Duodenal mucosa (tissue), 2 donors: ENCODE data around the gene CARD9.
A peak's percentile ranks its signal among the peaks of the same experiment; 100 is the strongest.

Source experiments
- H3K27ac ChIP-seq: one replicate; pipeline ENCODE4 v1.7.0; 2013; ENCODE audit warnings: low read depth, low read length
- H3K27me3 ChIP-seq, 2 donors: one replicate each; pipeline ENCODE4 v1.7.0; 2013; ENCODE audit warnings: low read length in 2 of 2, control low read depth in 1 of 2; ENCODE audit not compliant: insufficient read depth in 2 of 2, control insufficient read depth in 1 of 2
- H3K36me3 ChIP-seq, 2 donors: one replicate each; pipeline ENCODE4 v1.7.0; 2013; ENCODE audit warnings: low read length in 2 of 2, control low read depth in 1 of 2; ENCODE audit not compliant: insufficient read depth in 2 of 2, control insufficient read depth in 1 of 2
- H3K4me1 ChIP-seq, 2 donors: one replicate each; pipeline ENCODE4 v1.7.0; 2013; ENCODE audit warnings: low read length in 2 of 2, control low read depth in 1 of 2; ENCODE audit not compliant: insufficient read depth in 2 of 2, control insufficient read depth in 1 of 2
- H3K4me3 ChIP-seq, 2 donors: one replicate each; pipeline ENCODE4 v1.7.0; 2013; ENCODE audit warnings: low read length in 2 of 2, low read depth in 1 of 2
- H3K9ac ChIP-seq, 2 donors: one replicate each; pipeline ENCODE4 v1.7.0; 2013; ENCODE audit warnings: low read length in 2 of 2, low read depth in 1 of 2
- H3K9me3 ChIP-seq, 2 donors: one replicate each; pipeline ENCODE4 v1.7.0; 2013; ENCODE audit warnings: low read length in 2 of 2, control low read depth in 1 of 2; ENCODE audit not compliant: control insufficient read depth in 1 of 2

CARD9 gene, protein sequence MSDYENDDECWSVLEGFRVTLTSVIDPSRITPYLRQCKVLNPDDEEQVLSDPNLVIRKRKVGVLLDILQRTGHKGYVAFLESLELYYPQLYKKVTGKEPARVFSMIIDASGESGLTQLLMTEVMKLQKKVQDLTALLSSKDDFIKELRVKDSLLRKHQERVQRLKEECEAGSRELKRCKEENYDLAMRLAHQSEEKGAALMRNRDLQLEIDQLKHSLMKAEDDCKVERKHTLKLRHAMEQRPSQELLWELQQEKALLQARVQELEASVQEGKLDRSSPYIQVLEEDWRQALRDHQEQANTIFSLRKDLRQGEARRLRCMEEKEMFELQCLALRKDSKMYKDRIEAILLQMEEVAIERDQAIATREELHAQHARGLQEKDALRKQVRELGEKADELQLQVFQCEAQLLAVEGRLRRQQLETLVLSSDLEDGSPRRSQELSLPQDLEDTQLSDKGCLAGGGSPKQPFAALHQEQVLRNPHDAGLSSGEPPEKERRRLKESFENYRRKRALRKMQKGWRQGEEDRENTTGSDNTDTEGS

DNA sequence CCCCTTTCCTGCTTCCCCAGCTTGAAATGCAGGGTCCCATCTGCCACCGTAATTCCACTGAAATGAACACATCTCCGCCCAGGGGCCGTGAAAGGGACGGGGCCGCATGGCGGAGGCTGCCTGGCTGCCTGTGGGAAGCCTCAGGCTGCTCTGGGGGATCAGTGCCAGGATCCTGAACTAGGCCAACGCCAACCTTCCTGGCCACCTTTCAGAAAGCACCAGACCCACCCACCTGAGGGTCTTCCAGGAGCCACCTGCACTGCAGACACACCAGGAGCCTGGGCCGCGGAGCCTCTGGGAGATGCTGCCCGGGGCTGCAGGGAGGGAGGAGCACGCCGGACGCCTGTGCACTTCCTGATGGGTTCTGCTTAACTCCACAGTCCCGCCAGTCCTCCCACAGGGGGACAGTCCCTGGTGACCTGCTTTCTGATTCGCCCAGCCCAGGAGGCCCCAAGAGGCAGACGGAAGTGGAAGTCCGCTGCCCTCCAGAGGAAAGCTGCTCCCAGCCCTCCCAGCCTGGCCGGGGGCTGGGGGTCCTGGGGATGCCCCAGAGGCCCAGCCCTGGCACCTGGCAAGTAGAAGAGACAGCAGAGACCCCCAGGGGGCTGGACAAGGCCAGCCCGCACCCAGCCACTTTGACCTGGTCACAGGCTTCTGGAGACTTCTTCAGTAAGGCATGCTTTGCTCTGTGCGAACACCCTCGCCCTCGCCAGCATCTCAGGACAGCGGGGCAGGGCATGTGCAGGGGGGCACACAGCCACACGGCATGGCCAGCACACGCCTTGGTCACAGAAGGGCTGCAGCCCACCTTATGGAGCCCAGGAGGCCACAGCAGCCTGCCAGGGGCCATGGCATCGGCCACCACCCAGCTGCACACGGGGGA, at the start of gene CARD9:
CARD9 (minus strand) TSS at position 370 of the 883 bp plus-strand sequence. CDS start 1,591 bp downstream, outside the sequence.
- Histone ChIP-seq H3K27me3 (no peaks in the 10 kb centered on the region), H3K9ac (no peak within 1 kb of the TSS), H3K36me3 (no peaks in the 10 kb centered on the region), H3K4me1 (peaks cover 7 to 9% of the 10 kb centered on the region in 2 donors), H3K4me3 (peak within 1 kb of the TSS; percentile 50 to 53), H3K9me3 (no peaks in the 10 kb centered on the region), H3K27ac (no peak within 1 kb of the TSS)

DNA sequence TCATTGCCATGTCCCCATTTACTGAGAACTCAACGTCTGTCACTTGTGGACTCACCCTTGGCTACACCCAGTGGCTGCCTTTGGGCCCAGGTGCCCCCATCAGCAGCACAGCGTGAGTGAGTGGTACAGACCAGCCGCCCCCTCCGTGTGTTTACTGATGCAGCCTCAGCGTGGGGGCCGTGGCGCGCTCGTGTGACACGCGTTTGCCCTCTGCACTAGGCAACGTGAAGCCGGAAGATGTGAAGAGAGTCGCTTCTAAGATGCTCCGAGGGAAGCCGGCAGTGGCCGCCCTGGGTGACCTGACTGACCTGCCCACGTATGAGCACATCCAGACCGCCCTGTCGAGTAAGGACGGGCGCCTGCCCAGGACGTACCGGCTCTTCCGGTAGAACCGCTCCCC, 49.4 kb upstream of the CARD9 start:
- Histone ChIP-seq H3K4me1 (no peaks in the 10 kb centered on the region), H3K4me3 (no peak overlapping the region), H3K9me3 (no peaks in the 10 kb centered on the region), H3K36me3 (peaks cover 40 to 62% of the 10 kb centered on the region in 2 donors), H3K27ac (no peak overlapping the region), H3K27me3 (no peaks in the 10 kb centered on the region), H3K9ac (no peak overlapping the region)

DNA sequence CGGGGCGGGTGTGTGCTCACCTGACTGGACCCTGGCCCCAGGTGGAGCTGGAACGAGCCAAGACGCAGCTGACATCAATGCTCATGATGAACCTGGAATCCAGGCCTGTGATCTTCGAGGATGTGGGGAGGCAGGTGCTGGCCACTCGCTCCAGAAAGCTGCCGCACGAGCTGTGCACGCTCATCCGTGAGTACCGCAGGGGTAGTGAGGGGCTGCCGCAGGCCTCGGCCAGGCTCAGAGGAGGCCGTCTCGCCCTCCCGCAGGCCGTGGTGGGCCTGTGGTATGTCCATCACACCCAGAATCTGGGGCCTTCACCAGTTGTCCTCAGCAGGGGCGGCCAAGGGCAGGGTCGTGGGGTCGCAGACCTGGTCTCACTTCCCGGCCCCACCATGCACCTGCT, 48.3 kb upstream of the CARD9 start:
- Histone ChIP-seq H3K4me3 (no peak overlapping the region), H3K9ac (no peak overlapping the region), H3K9me3 (no peaks in the 10 kb centered on the region), H3K4me1 (no peaks in the 10 kb centered on the region), H3K27ac (no peak overlapping the region), H3K36me3 (peaks cover 44 to 72% of the 10 kb centered on the region in 2 donors), H3K27me3 (no peaks in the 10 kb centered on the region)

DNA sequence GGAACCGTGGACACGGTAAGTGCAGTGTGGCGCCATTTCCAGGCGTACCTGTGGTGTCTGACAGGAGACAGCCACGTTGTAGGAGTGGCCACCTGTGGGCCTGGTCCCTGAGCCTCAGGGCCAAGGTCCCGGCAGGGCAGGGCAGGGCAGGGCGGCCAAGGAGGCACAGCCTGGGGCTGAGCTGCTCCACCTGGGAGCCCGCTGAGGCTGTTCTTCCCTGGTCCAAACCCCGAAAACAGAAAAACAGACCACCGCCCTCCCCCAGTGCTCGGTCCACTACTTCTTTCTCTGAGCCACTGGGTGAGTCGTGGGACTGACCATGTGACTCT, 45.6 kb upstream of the CARD9 start:
- Histone ChIP-seq H3K9me3 (no peaks in the 10 kb centered on the region), H3K36me3 (peaks cover 58 to 90% of the 10 kb centered on the region in 2 donors), H3K9ac (no peak overlapping the region), H3K4me1 (no peaks in the 10 kb centered on the region), H3K4me3 (no peak overlapping the region), H3K27me3 (no peaks in the 10 kb centered on the region), H3K27ac (no peak overlapping the region)

DNA sequence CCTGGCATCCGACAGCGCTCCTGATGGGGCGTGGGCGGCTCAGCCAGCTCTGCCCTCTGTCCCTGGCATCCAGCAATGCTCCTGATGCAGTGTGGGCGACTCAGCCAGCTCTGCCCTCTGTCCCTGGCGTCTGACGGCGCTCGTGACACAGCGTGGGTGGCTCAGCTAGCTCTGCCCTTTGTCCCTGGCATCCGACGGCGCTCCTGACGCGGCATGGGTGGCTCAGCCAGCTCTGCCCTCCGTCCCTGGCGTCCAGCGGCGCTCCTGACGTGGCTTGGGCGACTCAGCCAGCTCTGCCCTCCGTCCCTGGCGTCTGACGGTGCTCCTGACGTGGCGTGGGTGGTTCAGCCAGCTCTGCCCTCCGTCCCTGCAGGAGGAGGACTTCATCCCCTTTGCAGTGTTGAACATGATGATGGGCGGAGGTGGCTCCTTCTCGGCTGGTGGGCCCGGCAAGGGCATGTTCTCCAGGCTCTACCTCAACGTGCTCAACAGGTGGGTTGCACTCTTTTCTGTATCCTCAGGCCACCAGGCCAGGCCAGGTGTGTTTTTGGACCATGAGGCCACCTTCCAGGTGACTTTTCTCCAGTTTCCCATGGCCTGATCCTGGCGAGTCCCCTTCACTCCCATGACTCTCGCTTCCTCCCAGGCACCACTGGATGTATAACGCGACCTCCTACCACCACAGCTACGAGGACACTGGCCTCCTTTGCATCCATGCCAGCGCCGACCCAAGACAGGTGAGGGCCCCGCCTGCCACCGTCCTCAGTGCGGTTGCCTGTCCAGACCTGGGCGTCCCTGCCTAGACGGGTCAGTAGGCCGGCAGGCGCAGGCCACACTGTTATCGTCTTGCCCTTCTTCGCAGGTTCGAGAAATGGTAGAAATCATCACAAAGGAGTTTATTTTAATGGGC, 45.0 kb upstream of the CARD9 start:
- H3K36me3 ChIP-seq = peaks cover 60 to 91% of the 10 kb centered on the region in 2 donors
- no peak overlapping the region for H3K9ac ChIP-seq
- no peak overlapping the region for H3K27ac ChIP-seq
- H3K9me3 ChIP-seq = no peaks in the 10 kb centered on the region
- H3K27me3 ChIP-seq = no peaks in the 10 kb centered on the region
- H3K4me1 ChIP-seq = no peaks in the 10 kb centered on the region
- no peak overlapping the region for H3K4me3 ChIP-seq

DNA sequence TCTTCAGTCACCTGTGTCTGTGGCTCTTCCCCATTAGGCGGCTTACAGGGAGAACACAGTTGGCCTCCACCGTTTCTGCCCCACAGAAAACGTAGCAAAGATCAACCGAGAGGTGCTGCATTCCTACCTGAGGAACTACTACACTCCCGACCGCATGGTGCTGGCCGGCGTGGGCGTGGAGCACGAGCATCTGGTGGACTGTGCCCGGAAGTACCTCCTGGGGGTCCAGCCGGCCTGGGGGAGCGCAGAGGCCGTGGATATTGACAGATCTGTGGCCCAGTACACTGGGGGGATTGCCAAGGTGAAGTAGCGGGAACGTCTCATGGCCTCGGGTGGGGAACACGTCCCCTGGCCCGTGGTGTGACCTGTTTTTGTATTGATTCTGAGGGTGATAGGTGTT, 43.4 kb upstream of the CARD9 start:
- Histone ChIP-seq H3K4me1 (peaks cover 2 to 3% of the 10 kb centered on the region in 2 donors), H3K36me3 (peaks cover 53 to 86% of the 10 kb centered on the region in 2 donors)

DNA sequence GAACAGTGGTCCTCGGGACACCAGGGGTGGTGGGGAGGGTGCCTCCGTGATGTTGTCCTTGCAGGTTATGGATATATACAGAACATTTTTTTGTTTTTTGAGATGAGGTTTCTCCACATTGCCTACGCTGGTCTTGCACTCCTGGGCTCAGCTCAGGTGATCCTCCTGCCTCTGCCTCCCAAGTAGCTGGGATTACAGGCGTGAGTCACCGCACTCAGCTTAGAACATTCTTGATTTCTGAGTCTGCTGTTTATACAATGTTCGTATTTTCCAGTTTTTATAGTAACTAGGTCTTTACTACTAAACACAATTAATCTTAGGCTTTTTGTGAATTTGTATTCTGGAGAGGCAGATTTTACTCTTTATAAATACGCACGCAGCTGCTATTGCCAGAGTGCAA, 43.0 kb upstream of the CARD9 start:
- Histone ChIP-seq H3K36me3 (peaks cover 50 to 82% of the 10 kb centered on the region in 2 donors), H3K27me3 (no peaks in the 10 kb centered on the region), H3K27ac (no peak overlapping the region), H3K4me1 (peaks cover 7 to 8% of the 10 kb centered on the region in 2 donors), H3K9ac (no peak overlapping the region), H3K4me3 (no peak overlapping the region), H3K9me3 (no peaks in the 10 kb centered on the region)

More for the DNA sequence above, 43.4 kb upstream of the CARD9 start:
- Histone ChIP-seq H3K9me3 (no peaks in the 10 kb centered on the region), H3K4me3 (no peak overlapping the region), H3K27me3 (no peaks in the 10 kb centered on the region), H3K27ac (no peak overlapping the region), H3K9ac (no peak overlapping the region)

DNA sequence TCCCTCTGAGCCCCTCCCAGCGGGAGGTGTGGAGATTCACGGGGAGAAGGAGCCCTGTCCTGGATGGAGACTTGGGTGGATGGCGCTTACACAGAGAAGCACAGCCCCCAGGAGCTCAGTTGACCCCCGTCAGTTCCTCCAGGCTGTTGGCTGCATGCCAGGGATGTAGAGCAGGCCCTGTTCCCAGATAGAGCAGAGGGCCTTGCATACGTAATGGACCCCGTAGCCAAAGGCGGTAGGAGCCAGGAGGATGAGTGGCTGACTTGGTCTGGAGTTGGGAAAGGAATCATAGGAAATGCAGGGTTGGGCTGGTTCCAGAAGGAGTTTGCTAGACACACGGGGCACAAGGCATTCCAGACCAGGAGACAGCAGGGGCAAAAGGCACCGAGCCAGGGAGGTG, 39.5 kb upstream of the CARD9 start:
- Histone ChIP-seq H3K4me1 (peaks cover 18 to 21% of the 10 kb centered on the region in 2 donors), H3K27ac (no peak overlapping the region), H3K9ac (no peak overlapping the region), H3K4me3 (no peak overlapping the region), H3K36me3 (peaks cover 35 to 53% of the 10 kb centered on the region in 2 donors), H3K9me3 (no peaks in the 10 kb centered on the region), H3K27me3 (no peaks in the 10 kb centered on the region)

DNA sequence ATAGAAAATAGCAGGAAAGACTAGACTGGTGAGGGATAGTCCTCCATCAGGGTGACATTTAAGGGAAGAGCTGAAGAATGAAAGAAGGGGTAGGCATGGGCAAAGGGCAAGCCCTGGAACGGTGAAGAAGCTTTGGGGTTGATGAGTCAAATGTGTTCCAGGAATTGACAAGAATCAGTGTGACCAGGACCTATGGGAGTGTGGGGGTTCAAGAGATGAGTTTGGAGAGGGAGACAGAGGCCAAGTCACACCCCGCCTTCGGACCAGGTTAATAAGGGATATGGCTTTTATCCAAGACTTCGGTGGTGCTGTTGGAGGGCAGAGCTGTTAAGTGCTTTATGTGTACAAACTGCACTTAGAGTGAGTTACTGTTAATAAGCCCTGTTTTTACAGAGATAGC, 37.9 kb upstream of the CARD9 start:
- Histone ChIP-seq H3K4me1 (peaks cover 18 to 21% of the 10 kb centered on the region in 2 donors), H3K27ac (no peak overlapping the region), H3K4me3 (peak overlapping the region; percentile 91 to 98), H3K36me3 (peaks cover 35 to 51% of the 10 kb centered on the region in 2 donors), H3K9ac (peak overlapping the region; percentile 56 to 92), H3K9me3 (no peaks in the 10 kb centered on the region), H3K27me3 (no peaks in the 10 kb centered on the region)
